T-helper 1 cell treated with Interleukin-12 subunit alpha and Interleukin-12 subunit beta and Interleukin-4 antibody, amounts not matched to agents 30 ng/mL and 1 ng/mL, for 36 hours (primary cell): ENCODE results near the gene CTU1. TPM values are rescaled to one million over a fixed set of nuclear protein-coding genes. Genes with fewer than 3 reads are reported as not detected.
"Not testable (repeated sequence)": the region's sequence is repeated elsewhere in the genome, so short reads cannot be mapped to it uniquely, and the experiment has no call there.

Experiments
- intact Hi-C: fragments of 100-400 bp; cut with micrococcal nuclease; formaldehyde crosslinking; loops from one replicate; pipeline ENCODE4 v1.15.1; 2024
- total RNA-seq: library from RNA; stranded (reverse); gene quantifications from 2 replicates; pipeline ENCODE4 v1.2.3, GENCODE V29; 2022

CTU1 gene
- total RNA-seq = 8.2 and 9.1 TPM in 2 replicates

DNA sequence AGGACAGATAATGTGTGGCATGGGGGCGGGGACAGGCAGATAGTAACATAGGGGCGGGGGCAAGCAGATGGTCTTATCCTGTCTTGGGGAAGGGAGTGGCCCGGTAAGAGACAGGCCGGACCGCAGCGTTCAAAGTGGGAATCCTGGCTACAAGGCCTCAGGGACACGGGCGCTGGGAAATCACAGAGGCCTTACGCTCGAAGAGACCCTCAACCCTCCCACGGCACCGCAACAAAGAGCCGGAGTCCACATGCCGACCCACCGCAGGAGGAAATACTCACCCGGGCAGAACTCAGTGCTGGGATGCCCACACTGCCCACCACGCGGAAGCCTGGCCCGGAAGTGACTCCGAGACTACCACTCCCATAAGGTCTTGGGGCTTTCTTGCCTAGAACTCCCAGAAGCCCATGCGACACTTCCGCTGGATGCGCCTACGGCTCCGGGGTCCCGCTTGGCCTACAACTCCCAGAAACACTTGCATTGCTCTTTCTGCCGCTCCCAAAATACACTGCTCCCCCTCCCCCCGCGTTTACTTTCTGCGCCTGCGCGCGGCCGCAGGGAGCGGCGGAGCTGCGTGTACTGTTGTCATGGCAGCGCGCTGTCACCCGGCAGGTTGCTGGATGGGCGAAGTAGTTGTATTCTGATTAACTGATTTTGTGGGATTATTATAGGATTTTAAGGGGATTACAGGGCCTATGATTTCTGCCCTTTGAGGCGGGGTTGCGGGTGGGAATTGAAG lies at the start of gene CTU1:
CTU1 (minus strand) TSS at position 344 of the 739 bp plus-strand sequence. CDS start 3,840 bp downstream, outside the sequence.
- intact Hi-C loops = loop anchor here (1.0 to 5.0 kb wide), 8 partner anchors 15 to 775 kb away; partner anchors contain the start of gene POLD1

- intact Hi-C loops = loop anchor here (10.0 kb wide), 1 partner anchor 358 kb away; no protein-coding TSS in a partner anchor
Measured at GRCh38 chr19:51157265-51157664, 49.1 kb upstream of the CTU1 start.

- intact Hi-C loops = loop anchor here (10.0 kb wide), 1 partner anchor 358 kb away; no protein-coding TSS in a partner anchor
Measured at GRCh38 chr19:51156710-51157109, 48.5 kb upstream of the CTU1 start.

- intact Hi-C loops = loop anchor here (10.0 kb wide), 1 partner anchor 364 kb away; no protein-coding TSS in a partner anchor
Measured at GRCh38 chr19:51150627-51151026, 42.4 kb upstream of the CTU1 start.

DNA sequence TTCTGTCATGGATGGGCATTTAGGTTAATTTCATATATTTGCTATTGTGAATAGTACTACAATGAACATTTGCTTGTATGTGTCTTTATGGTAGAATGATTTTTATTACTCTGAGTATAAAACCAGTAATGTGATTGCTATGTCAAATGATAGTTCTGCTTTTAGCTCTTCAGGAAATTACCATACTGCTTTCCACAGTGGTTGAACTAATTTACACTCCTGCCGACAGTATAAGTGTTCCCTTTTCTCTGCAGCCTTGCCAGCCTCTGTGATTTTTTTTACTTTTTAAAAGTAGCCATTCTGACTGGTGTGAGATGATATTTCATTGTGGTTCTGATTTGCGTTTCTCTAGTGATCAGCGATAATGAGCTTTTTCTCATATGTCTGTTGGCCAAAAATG lies 40.4 kb upstream of the CTU1 start:
- intact Hi-C loops = no loop called here

- intact Hi-C loops = no loop called here
Measured at GRCh38 chr19:51147663-51148062, 39.5 kb upstream of the CTU1 start.

- intact Hi-C loops = no loop called here
Measured at GRCh38 chr19:51146751-51147150, 38.5 kb upstream of the CTU1 start.

- intact Hi-C loops = no loop called here
Measured at GRCh38 chr19:51145916-51146493, 37.8 kb upstream of the CTU1 start.

DNA sequence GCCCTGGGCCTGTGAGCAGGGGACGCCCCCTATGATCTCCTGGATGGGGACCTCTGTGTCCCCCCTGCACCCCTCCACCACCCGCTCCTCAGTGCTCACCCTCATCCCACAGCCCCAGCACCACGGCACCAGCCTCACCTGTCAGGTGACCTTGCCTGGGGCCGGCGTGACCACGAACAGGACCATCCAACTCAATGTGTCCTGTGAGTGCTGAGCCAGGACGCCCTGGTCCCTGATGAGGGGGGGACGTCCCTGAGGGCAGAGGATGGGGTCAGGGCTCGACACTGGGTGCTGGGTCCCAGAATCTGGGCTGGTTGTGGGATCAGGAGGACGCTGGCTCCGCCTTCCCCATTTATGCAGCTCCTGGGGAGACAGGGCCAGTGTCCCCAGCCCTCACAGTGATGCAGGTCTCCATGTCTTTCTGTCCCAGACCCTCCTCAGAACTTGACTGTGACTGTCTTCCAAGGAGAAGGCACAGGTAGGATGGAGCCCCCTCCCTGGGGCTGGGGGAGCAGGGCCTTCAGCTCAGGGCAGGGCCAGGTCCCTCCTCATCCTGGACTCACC lies 36.4 kb upstream of the CTU1 start:
- intact Hi-C loops = no loop called here

DNA sequence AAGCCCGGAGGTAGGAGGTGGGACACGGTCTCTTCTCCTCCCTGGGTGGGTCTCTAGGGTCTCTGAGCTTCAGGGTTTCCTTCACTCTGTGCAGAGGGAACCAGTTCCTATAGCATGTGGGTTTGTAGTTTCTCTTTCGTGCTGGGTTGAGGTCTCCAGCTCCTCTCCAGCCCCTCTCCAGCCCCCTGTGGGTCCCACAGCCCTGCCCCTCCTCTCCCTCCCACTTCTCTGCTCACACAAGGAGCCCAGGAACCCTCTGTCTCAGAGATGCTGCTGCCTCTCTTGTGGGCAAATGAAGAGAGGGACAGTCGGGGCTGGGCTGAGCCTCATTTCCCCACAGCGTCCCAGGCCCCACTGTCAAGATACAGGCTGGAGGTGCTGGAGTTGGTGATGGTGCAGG lies 35.3 kb upstream of the CTU1 start:
- intact Hi-C loops = no loop called here

DNA sequence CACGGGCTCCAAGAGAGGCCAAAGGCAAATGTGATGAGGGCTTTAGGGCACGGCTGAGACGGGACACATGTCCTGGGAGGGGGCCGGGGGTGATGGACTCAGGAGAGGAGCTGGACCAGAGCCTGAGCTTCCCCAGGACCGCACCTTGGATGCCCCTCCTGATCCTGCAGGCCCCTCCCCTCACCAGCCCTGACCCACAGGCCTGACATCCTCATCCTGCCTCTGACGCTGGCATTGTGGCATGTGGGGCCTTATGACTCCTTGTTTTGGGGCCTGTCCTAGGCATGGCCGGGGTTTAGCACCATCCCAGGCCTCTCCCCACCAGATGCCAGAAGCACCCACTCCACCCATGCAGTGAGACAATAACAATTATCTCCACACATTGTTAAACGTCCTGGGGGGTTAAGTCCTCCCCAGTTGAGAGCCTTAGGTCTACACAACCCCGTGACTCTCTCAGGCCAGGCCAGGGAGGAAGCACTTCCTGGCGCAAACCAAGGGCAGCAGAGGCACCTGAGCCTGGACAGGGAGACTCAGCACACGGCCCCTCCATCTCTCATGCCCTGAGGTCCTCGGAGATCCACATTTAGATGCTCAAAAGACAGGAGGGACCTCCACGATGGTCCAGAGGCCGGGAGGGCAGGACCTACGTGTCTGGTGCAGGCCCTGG lies 34.7 kb upstream of the CTU1 start:
- intact Hi-C loops = not testable (repeated sequence)

DNA sequence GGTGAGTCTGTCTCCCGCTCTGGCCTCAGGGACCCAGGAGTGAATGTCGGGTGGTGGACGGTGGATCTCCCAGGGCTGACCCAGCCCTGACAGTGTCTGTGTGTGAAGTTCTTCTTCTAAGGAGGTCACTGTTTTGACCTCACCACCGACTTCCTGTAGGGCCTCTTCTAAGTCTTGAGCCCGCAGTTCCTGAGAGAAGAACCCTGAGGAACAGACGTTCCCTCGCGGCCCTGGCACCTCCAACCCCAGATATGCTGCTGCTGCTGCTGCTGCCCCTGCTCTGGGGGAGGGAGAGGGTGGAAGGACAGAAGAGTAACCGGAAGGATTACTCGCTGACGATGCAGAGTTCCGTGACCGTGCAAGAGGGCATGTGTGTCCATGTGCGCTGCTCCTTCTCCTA lies 33.9 kb upstream of the CTU1 start, which contains the start of gene SIGLEC7:
SIGLEC7 (plus strand) TSS at position 183 of the 400 bp plus-strand sequence; CDS start at position 252, 69 bp downstream.
- intact Hi-C loops = no loop called here

- intact Hi-C loops = no loop called here
Measured at GRCh38 chr19:51141181-51141580, 33.0 kb upstream of the CTU1 start.

DNA sequence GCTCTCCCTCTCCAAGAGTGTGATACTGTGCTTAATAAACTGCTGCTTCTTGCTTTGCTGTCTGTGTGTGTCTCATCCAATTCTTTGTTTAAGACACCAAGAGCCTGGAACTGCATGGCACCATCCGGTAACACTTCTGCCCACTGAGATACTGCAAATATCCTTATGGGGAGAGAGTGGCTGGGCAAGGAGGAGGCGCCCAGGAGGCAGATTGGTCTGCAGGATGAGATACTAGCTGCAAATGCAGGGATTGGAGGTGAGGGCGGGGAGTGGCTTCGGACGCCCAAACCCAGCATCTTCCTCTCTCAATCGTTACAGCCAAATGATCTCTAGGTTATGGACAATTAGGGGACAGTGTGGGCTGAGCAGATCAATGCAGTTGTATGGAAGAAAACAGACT lies 32.2 kb upstream of the CTU1 start:
- intact Hi-C loops = no loop called here

- intact Hi-C loops = no loop called here
Measured at GRCh38 chr19:51139299-51140014, 31.2 kb upstream of the CTU1 start.

DNA sequence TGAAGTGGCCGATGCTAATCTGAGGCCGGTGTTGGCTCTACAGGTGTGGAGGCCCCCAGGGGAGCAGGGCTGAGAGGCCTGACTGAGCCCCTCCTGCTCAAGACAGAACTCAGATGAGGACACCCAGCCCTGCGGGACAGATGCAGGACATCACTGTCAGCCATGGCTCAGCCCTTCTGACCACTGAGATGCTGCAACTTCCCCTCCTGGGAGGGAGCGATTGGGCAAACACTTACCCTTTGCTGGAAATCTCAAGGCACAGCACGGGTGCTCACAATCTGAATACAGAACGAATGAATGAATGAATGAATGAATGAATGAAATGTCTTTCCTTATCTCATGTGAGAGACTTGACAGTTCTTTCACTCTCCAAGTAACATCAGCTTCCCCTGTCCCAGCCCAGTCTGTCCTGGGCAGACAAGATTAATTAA lies 30.4 kb upstream of the CTU1 start:
- intact Hi-C loops = no loop called here

- intact Hi-C loops = no loop called here
Measured at GRCh38 chr19:51137792-51138425, 29.7 kb upstream of the CTU1 start.

DNA sequence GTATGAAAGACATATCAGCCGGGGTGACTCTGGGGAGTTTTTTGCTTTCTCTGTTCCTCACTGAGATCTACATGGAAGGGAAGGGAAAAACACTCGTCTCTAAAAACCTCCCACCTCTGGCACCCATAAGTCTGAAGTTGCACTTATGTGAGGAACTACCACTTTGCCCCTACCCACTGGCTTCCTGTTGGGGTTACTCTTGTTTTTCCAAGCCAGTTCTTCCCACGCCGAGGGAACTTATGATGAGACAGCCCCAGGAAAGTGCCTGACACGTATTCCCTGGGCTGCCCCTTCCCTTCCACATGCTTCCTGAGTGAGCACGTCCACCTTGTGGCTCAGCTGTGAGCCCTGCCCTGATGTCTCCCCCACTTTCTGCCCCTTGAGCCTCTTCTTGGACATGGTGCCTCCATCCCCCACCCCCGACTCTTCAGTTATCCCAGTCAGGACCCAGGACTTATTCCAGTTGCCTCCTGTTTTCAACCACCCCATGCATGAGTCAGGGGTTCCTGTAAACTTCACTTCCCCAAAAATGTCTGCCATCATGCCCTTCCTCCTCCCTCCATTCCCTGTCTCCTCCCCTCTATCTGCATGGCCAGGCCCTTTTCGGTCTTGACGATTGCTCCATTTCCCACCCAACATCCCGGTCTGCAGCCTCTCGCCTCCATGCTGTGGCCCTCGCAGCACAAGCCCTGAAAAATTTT lies 28.8 kb upstream of the CTU1 start:
- intact Hi-C loops = no loop called here

- intact Hi-C loops = no loop called here
Measured at GRCh38 chr19:51135986-51136762, 28.0 kb upstream of the CTU1 start.
